ENCODE results near the gene CCNJL.

CCNJL gene

GRCh38 chr5:160219356-160219755 lies 93.0 kb downstream of the CCNJL start:
- H3K36me3 ChIP-seq (ENCODE audit: control insufficient read depth, insufficient read depth, low read length), result no peaks in the 10 kb centered on the region
- H3K4me3 ChIP-seq (ENCODE audit: low read length), result no peak overlapping the region
- no peaks in the 10 kb centered on the region for H3K27me3 ChIP-seq (ENCODE audit: control insufficient read depth, insufficient read depth, low read length)
- no peak overlapping the region for H3K9ac ChIP-seq (ENCODE audit: low read length)
- H3K4me1 ChIP-seq (ENCODE audit: control insufficient read depth, insufficient read depth, low read length), result no peaks in the 10 kb centered on the region
- H3K27ac ChIP-seq (ENCODE audit: low read depth, low read length), result no peak overlapping the region

- Histone ChIP-seq H3K27ac (ENCODE audit: low read depth, low read length) (no peak overlapping the region), H3K4me1 (ENCODE audit: control insufficient read depth, insufficient read depth, low read length) (no peaks in the 10 kb centered on the region), H3K36me3 (ENCODE audit: control insufficient read depth, insufficient read depth, low read length) (no peaks in the 10 kb centered on the region), H3K4me3 (ENCODE audit: low read length) (no peak overlapping the region), H3K9ac (ENCODE audit: low read length) (no peak overlapping the region), H3K27me3 (ENCODE audit: control insufficient read depth, insufficient read depth, low read length) (no peaks in the 10 kb centered on the region)
Observed at GRCh38 chr5:160213537-160213936, 98.8 kb downstream of the CCNJL start.

- H3K4me1 ChIP-seq (ENCODE audit: control insufficient read depth, insufficient read depth, low read length), result no peaks in the 10 kb centered on the region
- H3K36me3 ChIP-seq (ENCODE audit: control insufficient read depth, insufficient read depth, low read length), result no peaks in the 10 kb centered on the region
Observed at GRCh38 chr5:160211352-160211751, 101.0 kb downstream of the CCNJL start.

GRCh38 chr5:160210606-160211005 lies 101.8 kb downstream of the CCNJL start:
- Histone ChIP-seq H3K4me3 (ENCODE audit: low read length) (no peak overlapping the region), H3K27ac (ENCODE audit: low read depth, low read length) (no peak overlapping the region), H3K4me1 (ENCODE audit: control insufficient read depth, insufficient read depth, low read length) (no peaks in the 10 kb centered on the region), H3K36me3 (ENCODE audit: control insufficient read depth, insufficient read depth, low read length) (no peaks in the 10 kb centered on the region), H3K9ac (ENCODE audit: low read length) (no peak overlapping the region), H3K27me3 (ENCODE audit: control insufficient read depth, insufficient read depth, low read length) (no peaks in the 10 kb centered on the region)

More at GRCh38 chr5:160211352-160211751, 101.0 kb downstream of the CCNJL start:
- Histone ChIP-seq H3K27ac (ENCODE audit: low read depth, low read length) (no peak overlapping the region), H3K9ac (ENCODE audit: low read length) (no peak overlapping the region), H3K27me3 (ENCODE audit: control insufficient read depth, insufficient read depth, low read length) (no peaks in the 10 kb centered on the region), H3K4me3 (ENCODE audit: low read length) (no peak overlapping the region)

GRCh38 chr5:160209917-160210316 lies 102.4 kb downstream of the CCNJL start:
- no peak overlapping the region for H3K9ac ChIP-seq (ENCODE audit: low read length)
- H3K27ac ChIP-seq (ENCODE audit: low read depth, low read length), result no peak overlapping the region
- no peaks in the 10 kb centered on the region for H3K27me3 ChIP-seq (ENCODE audit: control insufficient read depth, insufficient read depth, low read length)
- no peaks in the 10 kb centered on the region for H3K36me3 ChIP-seq (ENCODE audit: control insufficient read depth, insufficient read depth, low read length)
- H3K4me1 ChIP-seq (ENCODE audit: control insufficient read depth, insufficient read depth, low read length), result no peaks in the 10 kb centered on the region
- no peak overlapping the region for H3K4me3 ChIP-seq (ENCODE audit: low read length)

GRCh38 chr5:160207061-160207460 lies 105.3 kb downstream of the CCNJL start:
- no peaks in the 10 kb centered on the region for H3K27me3 ChIP-seq (ENCODE audit: control insufficient read depth, insufficient read depth, low read length)

More at GRCh38 chr5:160207061-160207460, 105.3 kb downstream of the CCNJL start:
- Histone ChIP-seq H3K4me1 (ENCODE audit: control insufficient read depth, insufficient read depth, low read length) (no peaks in the 10 kb centered on the region), H3K4me3 (ENCODE audit: low read length) (no peak overlapping the region), H3K36me3 (ENCODE audit: control insufficient read depth, insufficient read depth, low read length) (no peaks in the 10 kb centered on the region), H3K9ac (ENCODE audit: low read length) (no peak overlapping the region), H3K27ac (ENCODE audit: low read depth, low read length) (no peak overlapping the region)
